ENCODE data around the gene MOSPD3.
A peak's percentile ranks its signal among the peaks of the same experiment; 100 is the strongest.
"Not testable (repeated sequence)": the region's sequence is repeated elsewhere in the genome, so short reads cannot be mapped to it uniquely, and the experiment has no call there.

MOSPD3 gene

DNA sequence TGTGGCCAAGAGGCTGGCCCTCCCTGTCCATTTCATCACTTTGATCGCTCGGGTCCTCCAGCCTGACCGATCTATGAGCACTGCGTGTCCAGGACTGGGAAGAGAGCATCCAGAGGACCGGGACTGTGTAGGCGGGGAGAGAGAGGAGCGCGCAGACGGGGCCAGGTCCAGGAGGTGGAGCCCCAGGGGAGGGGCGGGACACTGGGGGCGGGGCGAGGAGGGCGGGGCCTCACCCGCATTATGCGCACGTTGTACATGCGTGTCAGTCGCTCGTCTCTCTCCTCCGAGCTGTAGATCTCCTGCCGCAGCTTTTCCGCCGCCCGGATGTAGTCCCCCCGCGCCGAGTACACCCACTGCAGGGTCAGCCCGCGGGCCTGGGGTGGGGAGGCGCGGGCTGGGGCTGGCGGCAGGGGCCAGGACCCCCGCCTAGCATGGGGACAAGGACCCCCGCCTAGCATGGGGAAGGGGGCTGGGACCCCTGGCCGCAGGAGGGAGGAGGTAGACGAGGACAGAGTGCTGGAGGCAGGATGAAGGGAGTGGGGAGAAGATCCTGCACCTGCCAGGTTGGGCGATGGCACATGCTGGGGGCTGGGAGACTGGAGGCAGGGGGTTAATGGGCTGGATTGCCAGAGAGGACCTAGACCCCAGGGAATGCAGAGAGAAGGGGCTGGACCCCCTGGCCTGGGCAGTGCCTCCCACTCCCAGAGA is 14.3 kb downstream of the MOSPD3 start:
- DNase-seq (ENCODE audit: low spot score): peak; percentile 98

- DNase-seq (ENCODE audit: low spot score): no peak
Measured at GRCh38 chr7:100627238-100627549, 14.9 kb downstream of the MOSPD3 start.

DNA sequence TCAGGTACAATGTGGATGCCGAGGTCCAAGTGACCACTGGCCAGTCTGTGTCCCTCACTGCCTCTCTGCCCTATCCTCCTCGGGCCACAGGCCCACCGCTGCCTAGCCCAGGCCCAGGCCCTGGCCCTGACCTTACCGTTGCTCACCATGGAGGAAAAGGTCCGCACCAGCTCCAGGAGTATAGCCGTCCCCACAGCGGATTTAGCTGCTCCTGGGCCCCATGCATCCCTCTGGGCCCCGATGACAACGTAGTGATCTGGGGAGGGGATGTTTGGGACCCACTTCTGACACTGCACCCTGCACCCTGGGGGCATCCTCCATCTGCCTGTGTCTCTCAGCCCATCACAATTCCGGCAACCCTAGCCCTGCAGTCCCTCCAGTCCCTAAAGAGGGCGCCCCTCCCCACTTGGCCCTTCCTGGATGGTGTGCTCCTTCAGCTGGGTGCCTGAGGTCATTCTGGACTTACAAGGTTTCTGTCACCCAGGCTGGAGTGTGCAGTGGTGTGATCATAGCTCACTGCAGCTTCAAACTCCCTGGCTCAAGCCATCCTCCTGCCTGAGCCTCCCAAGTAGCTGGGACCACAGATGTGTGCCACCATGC is 16.9 kb downstream of the MOSPD3 start:
- DNase-seq (ENCODE audit: low spot score): no peak

DNA sequence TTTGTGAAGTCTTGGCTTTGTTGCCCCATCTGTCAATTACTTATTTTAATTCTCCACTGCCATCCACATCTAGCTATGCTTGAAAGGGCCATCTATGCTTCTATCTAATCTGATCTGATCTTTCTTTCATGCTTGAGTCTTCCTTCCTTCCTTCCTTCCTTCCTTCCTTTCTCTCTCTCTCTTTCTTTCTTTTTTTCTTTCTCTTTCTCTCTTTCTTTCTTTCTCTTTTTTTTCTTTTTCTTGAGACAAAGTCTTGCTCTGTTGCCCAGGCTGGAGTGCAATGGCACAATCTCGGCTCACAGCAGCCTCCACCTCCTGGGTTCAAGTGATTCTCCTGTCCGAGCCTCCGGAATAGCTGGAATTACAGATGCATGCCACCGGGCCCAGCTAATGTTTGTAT is 17.7 kb downstream of the MOSPD3 start:
- DNase-seq (ENCODE audit: low spot score): no peak

- DNase-seq (ENCODE audit: low spot score): peak; percentile 72
Measured at GRCh38 chr7:100632951-100633717, 20.8 kb downstream of the MOSPD3 start.

- no peak for DNase-seq (ENCODE audit: low spot score)
Measured at GRCh38 chr7:100639995-100640516, 27.7 kb downstream of the MOSPD3 start.

DNA sequence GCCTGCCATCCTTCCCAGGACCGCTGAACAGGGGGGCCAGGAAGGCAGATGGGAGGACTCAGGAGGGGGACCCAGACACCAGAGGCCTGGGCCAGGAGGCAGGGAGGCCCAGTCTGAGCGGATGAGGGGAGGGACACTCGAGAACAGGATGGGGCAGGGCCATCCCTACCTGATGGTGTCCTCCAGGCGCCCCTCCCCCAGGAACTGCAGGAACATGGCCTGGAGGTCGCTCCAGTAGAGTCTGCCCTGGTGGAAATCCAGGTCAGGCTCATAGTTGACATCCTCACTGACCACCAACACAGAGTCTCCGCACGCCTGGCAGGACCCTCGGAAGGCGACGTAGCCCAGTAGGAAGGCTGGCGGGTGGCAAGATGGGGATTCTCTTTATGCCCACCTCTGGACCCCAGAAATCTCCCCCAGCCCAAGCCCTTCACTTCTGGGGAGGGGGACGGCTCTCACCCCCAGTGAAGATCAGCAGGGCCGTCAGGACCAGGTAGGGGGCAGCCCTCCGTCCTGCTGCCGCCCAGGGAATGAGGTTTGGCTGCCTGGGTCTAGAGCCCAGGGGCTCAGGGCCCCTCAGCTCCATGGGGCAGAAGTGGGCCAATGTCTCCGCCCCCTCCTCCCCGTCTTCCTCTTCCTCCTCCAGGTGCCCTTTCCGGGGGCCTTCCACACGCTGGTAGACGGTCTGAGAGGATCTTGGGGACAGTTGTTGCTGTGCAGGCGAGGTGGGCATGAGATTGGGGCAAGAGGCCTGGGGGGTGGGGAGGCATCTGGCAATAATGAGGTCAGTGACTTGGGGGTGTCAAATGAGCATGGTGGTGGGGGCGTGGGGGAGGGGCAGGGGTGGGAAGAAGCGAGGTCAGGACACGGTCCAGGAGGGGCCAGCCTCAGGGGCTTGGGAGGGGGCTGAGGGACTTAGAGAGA is 28.4 kb downstream of the MOSPD3 start:
- no peak for DNase-seq (ENCODE audit: low spot score)

- no peak for DNase-seq (ENCODE audit: low spot score)
Measured at GRCh38 chr7:100641463-100641859, 29.1 kb downstream of the MOSPD3 start, which contains the start of gene TFR2. TSS of gene TFR2 (minus strand) at chr7:100641552. CDS start at chr7:100641509, 43 bp downstream.

DNA sequence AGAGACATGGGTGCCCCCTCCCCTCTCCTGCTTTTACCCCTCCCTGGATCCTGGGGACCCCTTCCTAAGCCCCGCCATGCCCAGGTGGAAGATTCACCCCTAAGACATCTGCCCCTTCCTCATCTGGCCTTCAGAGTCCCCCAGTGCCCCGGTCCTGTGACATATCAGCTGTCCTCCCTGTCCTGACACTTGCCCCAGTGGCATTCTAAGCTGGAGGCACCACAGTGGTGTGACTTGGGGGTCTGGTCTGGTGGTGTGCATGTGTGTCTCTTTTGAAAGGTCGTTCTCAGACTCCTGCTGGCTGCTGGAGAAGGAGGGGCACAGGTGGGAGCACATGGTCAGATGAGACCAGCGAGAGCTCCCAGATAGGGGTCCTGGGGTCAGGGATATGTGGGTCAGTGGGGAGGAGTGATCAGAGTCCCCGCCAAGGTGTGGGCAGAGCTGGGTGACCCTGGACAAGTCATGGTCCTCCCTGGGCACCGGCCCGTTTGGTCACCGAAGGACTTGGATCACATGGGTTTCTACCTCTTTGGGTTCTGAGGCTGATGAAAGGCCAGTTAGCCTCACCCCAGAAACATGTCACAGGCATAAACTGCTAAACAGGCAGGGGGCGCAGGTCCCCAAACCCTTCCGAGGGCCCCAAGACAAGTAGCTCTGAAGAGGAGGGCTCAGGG is 29.7 kb downstream of the MOSPD3 start:
- DNase-seq (ENCODE audit: low spot score): no peak

- no peak for DNase-seq (ENCODE audit: low spot score)
Measured at GRCh38 chr7:100642534-100642907, 30.2 kb downstream of the MOSPD3 start.

- no peak for DNase-seq (ENCODE audit: low spot score)
Measured at GRCh38 chr7:100649826-100650565, 37.7 kb downstream of the MOSPD3 start.

DNA sequence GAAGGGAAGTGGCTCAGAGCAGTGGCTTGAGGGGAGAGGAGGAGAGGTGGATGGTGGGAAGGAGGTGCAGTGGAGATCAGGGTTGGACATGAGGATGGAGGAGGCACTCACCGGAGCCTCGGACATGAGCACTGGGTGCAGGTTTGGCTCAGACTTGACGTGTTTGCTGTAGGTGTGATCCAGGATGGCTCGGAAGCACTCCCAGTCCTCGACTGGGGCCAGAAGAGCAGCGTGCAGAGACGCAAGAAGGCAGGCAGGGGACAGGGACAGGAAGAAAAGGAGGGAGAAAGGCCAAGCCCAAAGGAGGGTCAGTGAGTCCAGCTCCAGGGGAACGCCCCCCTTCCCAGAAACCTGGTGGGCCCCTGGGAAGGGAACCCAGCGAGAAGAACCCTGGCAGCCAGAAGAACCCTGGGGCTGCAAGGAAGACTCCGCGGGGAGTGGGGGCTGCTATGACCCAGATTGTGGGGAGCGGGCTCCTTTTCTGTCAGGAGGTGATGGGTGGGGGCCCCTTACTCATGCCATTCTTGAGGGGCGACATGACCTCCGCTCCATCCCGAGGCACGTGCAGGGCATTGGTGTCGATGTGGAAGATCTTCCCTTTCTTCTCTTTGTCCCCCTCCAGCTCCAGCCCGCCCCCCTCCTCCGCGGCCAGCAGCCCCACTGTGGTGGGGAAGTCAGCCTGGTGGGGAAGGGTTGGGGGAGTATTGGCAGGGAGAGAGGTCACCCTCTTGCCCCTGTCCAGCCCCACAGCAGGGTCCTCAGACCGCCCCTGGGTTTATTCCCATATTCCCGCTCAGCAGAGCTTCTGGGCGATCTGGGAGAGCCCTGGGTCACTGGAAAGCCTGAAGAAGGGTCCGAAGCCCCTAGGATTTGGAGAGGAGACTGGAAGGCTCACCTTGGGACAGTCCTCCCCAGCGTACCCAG is 42.8 kb downstream of the MOSPD3 start:
- DNase-seq (ENCODE audit: low spot score): no peak

DNA sequence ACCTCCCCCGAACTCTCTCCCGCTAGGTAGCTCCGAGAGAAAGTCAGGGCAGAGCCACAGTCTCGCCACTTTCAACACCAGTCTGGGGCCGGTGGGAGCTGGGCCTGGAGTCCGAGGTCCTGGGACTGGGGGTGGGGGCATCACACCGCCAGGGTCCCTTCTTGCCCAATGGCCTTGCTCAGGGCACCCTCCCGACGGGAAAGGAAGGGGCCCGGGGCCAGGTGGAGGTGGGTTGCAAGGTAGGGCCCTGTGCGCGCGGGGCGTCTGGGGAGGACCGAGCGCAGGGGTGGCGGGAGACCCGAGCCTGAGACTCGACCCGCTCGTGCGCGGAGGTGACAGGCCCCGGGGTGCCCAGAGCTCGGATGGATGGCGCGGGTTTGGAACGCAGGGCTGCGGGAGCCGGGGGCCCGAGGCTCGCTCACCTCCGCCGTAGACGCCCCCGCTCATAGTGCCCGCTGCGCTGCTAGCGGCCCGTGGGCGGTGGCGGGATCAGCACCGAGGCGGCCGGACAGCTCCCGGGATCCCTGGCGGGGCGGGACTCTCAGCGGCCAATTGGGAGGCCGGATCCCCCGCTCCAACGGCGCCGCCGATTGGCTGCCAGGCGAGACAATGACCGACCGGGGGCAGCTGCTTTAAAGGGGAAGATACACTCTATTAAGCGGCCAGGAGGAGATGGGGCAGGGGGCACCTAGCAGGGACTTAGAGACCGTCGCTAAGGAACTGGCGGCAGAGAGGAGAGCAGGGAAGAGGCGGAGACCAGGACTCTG is 43.8 kb downstream of the MOSPD3 start, which contains the start of gene ACTL6B:
ACTL6B (minus strand) TSS at position 541 of the 767 bp plus-strand sequence; CDS start at position 447, 94 bp downstream.
- peak; percentile 94 for DNase-seq (ENCODE audit: low spot score)

DNA sequence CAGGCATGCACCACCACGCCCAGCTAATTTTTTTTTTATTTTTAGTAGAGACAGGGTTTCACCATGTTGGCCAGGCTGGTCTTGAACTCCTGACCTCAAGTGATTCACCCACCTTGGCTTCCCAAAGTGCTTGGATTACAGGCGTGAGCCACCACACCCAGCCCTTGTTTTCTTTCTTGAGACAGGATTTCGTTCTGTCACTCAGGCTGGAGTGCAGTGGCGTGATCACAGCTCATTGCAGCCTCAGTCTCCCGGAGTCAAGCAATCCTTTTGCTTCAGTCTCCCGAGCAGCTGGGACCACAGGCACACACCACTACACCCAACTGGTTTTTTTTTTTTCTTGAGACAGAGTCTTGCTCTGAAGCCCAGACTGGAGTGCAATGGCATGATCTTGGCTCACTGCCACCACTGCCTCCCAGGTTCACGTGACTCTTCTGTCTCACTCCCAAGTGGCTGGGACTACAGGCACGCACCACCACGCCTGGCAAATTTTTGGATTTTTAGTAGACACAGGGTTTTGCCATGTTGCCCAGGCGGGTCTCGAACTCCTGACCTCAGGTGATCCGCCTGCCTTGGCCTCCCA is 49.9 kb downstream of the MOSPD3 start:
- not testable (repeated sequence) for DNase-seq (ENCODE audit: low spot score)

Measured in AG20443 (cell line).